Effector memory CD4-positive, alpha-beta T cell (primary cell): ENCODE measurements around the gene MAST2.
A peak's percentile ranks its signal among the peaks of the same experiment; 100 is the strongest.

Source experiments
- DNase-seq, 3 donors: peaks; one replicate each; pipeline ENCODE4 v3.0.0-alpha.2; 2020
- H3K27ac ChIP-seq: 2 replicates; pipeline ENCODE4 v1.7.0; 2013; ENCODE audit warnings: mild to moderate bottlenecking, low read length, moderate library complexity; ENCODE audit not compliant: insufficient read depth, poor library complexity, severe bottlenecking
- H3K27me3 ChIP-seq: replicated peaks from 2 replicates; pipeline ENCODE4 v1.7.0; 2013; ENCODE audit warnings: mild to moderate bottlenecking, low read length; ENCODE audit not compliant: insufficient read depth, control insufficient read depth, poor library complexity, severe bottlenecking
- H3K36me3 ChIP-seq: 2 replicates; pipeline ENCODE4 v1.7.0; 2013; ENCODE audit warnings: mild to moderate bottlenecking, low read length, moderate library complexity; ENCODE audit not compliant: control insufficient read depth, insufficient read depth
- H3K4me1 ChIP-seq: 2 replicates; pipeline ENCODE4 v1.7.0; 2013; ENCODE audit warnings: low read length, mild to moderate bottlenecking; ENCODE audit not compliant: control insufficient read depth, insufficient read depth, poor library complexity, severe bottlenecking
- H3K4me3 ChIP-seq: 2 replicates; pipeline ENCODE4 v1.7.0; 2013; ENCODE audit warnings: low read length, low read depth, mild to moderate bottlenecking; ENCODE audit not compliant: insufficient read depth, poor library complexity, severe bottlenecking
- H3K9me3 ChIP-seq: 2 replicates; pipeline ENCODE4 v1.7.0; 2013; ENCODE audit warnings: mild to moderate bottlenecking, low read length, moderate library complexity; ENCODE audit not compliant: control insufficient read depth
- total RNA-seq, 3 donors: gene quantifications; one replicate each; lab custom pipeline; 2026; lab: John Stamatoyannopoulos, UW

MAST2 gene
- total RNA-seq = 14.4 to 19.8 (median 18.4) reads per million in 3 donors

DNA sequence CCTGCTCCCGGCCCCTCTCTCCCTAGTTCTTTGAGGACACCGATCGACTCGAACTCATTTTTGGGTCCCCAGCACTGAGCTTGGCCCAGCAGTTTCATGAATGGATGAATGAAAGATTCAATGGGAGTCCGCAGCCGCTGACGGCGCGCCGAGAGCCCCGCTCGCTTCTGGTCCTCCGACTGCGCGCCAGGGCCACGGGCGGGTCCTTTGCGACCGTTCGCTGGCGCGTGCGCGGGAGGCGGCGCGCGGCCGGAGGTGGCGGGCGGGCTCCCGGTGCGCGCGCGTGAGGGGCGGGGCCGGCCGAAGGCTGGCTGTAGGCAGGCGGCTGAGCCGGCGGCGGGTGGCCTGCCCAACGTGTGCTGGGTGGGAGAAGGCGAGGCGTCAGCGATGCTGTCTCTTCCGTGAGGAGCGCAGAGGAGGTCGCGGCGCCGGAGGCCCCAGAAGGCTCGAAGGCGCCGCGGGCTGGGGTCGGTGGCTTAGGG is at the start of gene MAST2:
Gene MAST2, plus strand, starts transcription at position 314 of the 482 bp plus-strand sequence. CDS start 284 bp downstream, outside the sequence.
- no peaks in the 10 kb centered on the region for H3K36me3 ChIP-seq
- peaks cover 5% of the 10 kb centered on the region for H3K4me1 ChIP-seq
- no peaks in the 10 kb centered on the region for H3K27me3 ChIP-seq
- peak within 1 kb of the TSS; percentile 57 for H3K4me3 ChIP-seq
- no peaks in the 10 kb centered on the region for H3K9me3 ChIP-seq
- no peak within 1 kb of the TSS for H3K27ac ChIP-seq
- DNase-seq = peak; percentile 66 to 74 (median 67)

GRCh38 chr1:45755697-45756096 is 47.7 kb upstream of the MAST2 start:
- DNase-seq = no peak
- H3K4me3 ChIP-seq = no peak overlapping the region

GRCh38 chr1:45762291-45762690 is 41.1 kb upstream of the MAST2 start:
- H3K4me3 ChIP-seq = no peak overlapping the region
- H3K36me3 ChIP-seq = no peaks in the 10 kb centered on the region
- DNase-seq = no peak
- no peaks in the 10 kb centered on the region for H3K9me3 ChIP-seq
- H3K27me3 ChIP-seq = no peaks in the 10 kb centered on the region
- H3K27ac ChIP-seq = no peak overlapping the region
- H3K4me1 ChIP-seq = no peaks in the 10 kb centered on the region

More at GRCh38 chr1:45755697-45756096, 47.7 kb upstream of the MAST2 start:
- H3K27me3 ChIP-seq = no peaks in the 10 kb centered on the region
- peaks cover 9% of the 10 kb centered on the region for H3K4me1 ChIP-seq
- H3K27ac ChIP-seq = no peak overlapping the region
- H3K36me3 ChIP-seq = no peaks in the 10 kb centered on the region
- H3K9me3 ChIP-seq = no peaks in the 10 kb centered on the region

DNA sequence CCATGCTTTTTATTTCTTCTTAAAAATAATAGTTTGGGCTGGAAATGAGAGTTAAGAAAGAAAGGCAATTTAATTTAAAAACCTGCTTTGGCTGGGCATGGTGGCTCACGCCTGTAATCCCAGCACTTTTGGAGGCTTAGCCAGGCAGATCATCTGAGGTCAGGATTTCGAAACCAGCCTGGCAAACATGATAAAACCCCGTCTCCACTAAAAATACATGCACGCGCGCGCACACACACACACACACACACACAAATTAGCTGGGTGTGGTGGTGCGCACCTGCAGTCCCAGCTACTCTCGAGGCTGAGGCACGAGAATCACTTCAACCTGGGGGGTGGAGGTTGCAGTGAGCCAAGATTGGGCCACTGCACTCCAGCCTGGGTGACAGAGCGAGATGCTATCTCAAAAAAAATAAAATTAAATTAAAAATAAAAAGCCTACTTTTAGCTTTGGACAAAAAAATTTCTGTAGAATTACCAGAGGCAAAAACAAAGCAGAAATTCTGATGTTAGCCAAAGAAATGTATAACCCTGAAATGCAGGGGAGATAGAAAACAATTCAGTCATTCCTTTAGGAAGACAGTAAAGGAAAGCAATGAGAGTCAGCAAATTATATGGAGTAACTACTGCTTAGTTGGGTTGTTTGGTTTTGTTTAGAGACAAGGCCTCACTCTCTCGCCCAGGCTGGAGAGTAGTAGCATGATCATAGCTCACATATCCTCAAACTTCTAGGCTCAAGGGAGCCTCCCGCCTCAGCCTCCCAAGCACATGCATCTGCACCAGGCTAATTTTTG is 37.2 kb upstream of the MAST2 start:
- no peak overlapping the region for H3K4me3 ChIP-seq
- no peaks in the 10 kb centered on the region for H3K9me3 ChIP-seq
- H3K27ac ChIP-seq = no peak overlapping the region
- DNase-seq = no peak
- no peaks in the 10 kb centered on the region for H3K27me3 ChIP-seq
- H3K36me3 ChIP-seq = no peaks in the 10 kb centered on the region
- no peaks in the 10 kb centered on the region for H3K4me1 ChIP-seq

DNA sequence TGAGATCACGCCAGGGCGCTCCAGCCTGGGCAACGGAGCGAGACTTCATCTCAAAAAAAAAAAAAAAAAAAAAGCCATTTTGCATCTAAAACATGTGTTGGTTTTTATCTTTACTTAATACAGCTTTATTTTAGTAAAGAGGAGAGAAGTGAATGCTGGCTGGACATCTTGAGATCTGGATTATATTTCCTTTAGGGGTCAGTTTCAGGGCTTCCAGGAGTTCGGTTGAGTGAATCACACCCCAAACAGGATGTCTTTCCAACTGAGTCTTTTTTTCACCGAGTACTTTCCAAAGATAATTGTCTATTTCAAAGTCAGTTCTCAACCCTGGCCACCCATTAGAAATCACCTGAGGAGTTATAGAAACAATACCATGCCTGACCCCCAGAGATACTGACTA is 36.4 kb upstream of the MAST2 start:
- Histone ChIP-seq H3K9me3 (no peaks in the 10 kb centered on the region), H3K36me3 (no peaks in the 10 kb centered on the region), H3K27ac (no peak overlapping the region), H3K27me3 (no peaks in the 10 kb centered on the region), H3K4me3 (no peak overlapping the region), H3K4me1 (no peaks in the 10 kb centered on the region)
- DNase-seq = no peak

DNA sequence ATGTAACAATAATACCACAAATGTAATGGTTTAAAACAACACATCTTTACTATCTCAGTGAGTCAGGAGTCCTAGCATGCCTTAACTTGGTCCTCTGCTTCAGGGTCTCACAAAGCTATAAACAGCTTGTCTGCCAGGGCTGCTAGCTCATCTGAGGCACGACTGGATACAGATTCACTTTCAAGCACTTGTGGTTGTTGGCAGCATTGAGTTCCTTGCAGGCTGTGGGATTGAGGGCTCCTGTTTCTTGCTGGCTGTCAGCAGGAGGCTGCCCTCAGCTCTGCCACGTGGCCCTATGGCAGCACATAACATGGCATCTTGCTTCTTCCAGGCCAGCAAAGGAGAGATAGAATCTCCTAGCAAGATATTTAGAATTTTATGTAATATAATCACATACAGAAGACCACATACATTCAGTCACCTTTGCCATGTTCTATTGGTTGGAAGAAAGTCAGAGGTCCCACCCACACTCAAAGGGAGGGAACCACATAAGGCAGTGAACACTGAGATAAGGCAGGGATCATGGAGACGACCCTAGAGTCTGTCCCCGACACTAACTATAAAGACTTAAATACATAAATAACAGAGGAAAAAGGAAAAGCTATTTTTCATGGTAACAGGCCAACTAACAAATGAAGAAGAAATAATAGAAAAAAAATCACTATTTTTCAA is 34.0 kb upstream of the MAST2 start:
- Histone ChIP-seq H3K9me3 (no peaks in the 10 kb centered on the region), H3K36me3 (no peaks in the 10 kb centered on the region), H3K27ac (no peak overlapping the region), H3K4me1 (no peaks in the 10 kb centered on the region), H3K27me3 (no peaks in the 10 kb centered on the region), H3K4me3 (no peak overlapping the region)
- no peak for DNase-seq

GRCh38 chr1:45772971-45773370 is 30.4 kb upstream of the MAST2 start:
- DNase-seq = no peak
- no peaks in the 10 kb centered on the region for H3K4me1 ChIP-seq

DNA sequence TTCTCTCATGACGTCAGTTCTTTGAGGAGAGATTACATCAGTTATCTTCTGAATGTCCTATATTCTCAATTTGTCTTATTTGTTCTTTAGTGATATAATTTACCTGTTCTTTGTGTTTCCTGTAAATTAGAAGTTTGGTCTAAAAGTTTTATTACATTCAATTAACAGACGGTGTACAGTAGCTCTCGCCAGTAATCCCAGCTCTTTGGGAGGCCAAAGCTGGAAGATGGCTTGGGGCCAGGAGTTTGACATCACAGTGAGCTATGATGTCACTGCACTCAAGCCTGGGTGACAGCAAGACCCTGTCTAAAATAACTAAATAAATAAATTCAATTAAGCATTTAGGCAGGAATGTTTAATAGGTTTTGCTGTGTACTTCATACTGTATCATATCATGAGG is 27.6 kb upstream of the MAST2 start:
- Histone ChIP-seq H3K27me3 (no peaks in the 10 kb centered on the region), H3K4me3 (no peak overlapping the region), H3K27ac (no peak overlapping the region), H3K36me3 (no peaks in the 10 kb centered on the region), H3K4me1 (no peaks in the 10 kb centered on the region), H3K9me3 (no peaks in the 10 kb centered on the region)
- no peak for DNase-seq

More at GRCh38 chr1:45772971-45773370, 30.4 kb upstream of the MAST2 start:
- no peak overlapping the region for H3K4me3 ChIP-seq
- no peaks in the 10 kb centered on the region for H3K27me3 ChIP-seq
- no peaks in the 10 kb centered on the region for H3K36me3 ChIP-seq
- no peak overlapping the region for H3K27ac ChIP-seq
- no peaks in the 10 kb centered on the region for H3K9me3 ChIP-seq

DNA sequence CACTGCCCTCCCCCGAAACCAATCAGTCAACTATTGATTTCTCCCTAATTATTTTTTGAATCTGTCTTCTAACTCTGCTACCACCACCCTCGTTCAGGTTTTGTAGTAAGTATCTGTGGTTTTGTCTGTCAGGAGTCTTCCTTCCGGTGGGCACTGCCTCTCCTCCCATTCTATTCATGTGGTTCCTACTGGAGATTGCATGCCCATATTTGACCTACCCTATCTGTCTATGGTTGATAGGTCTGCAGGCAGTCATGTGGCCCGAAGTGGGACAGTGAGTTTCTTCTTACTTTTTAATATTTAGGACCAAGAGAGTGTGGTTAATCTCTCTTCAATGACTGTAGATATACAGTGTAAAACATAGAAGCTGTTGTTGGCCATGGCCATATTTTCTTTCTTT is 17.8 kb upstream of the MAST2 start:
- no peak overlapping the region for H3K27ac ChIP-seq
- peak; percentile 13 to 21 (median 19) for DNase-seq
- H3K36me3 ChIP-seq = no peaks in the 10 kb centered on the region
- H3K9me3 ChIP-seq = no peaks in the 10 kb centered on the region
- no peaks in the 10 kb centered on the region for H3K27me3 ChIP-seq
- peaks cover 9% of the 10 kb centered on the region for H3K4me1 ChIP-seq
- H3K4me3 ChIP-seq = peak overlapping the region; percentile 15

DNA sequence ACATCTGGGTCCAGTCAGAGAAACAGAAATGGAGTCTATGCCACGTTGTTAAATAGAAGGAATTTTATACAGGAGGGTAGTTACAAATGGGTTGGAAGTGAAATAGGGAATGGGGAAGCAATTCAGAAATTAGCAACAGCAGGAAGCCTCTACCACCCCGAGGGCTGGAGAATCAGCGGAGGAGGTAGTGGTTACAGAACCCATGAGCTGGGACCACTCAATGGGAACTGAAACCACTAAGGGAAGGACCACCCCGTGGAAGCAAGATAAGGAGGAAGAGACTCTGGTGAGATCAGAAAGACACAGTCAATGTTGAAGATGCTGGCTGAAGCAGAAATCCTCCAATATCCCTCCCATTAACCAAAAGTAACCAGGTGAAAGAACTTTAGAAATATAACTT is 15.5 kb upstream of the MAST2 start:
- no peaks in the 10 kb centered on the region for H3K36me3 ChIP-seq
- no peak overlapping the region for H3K27ac ChIP-seq
- H3K4me1 ChIP-seq = peaks cover 9% of the 10 kb centered on the region
- no peak overlapping the region for H3K4me3 ChIP-seq
- H3K9me3 ChIP-seq = no peaks in the 10 kb centered on the region
- no peaks in the 10 kb centered on the region for H3K27me3 ChIP-seq
- no peak for DNase-seq
